Measurements from ENCODE around the gene DEPP1. TPM values are rescaled to one million over a fixed set of nuclear protein-coding genes. Genes with fewer than 3 reads are reported as not detected.
A peak's percentile ranks its signal among the peaks of the same experiment; 100 is the strongest.
"Not testable (repeated sequence)": the region's sequence is repeated elsewhere in the genome, so short reads cannot be mapped to it uniquely, and the experiment has no call there.

DEPP1 gene
- polyA plus RNA-seq, result not detected

- Mint-ChIP-seq H3K9me3 (no peaks in the 10 kb centered on the region), H3K4me3 (no peak within 1 kb of the TSS), H3K4me1 (peaks cover 6 to 11% (median 10%) of the 10 kb centered on the region in 3 donors), H3K27me3 (no peaks in the 10 kb centered on the region), H3K27ac (no peak within 1 kb of the TSS), H3K36me3 (no peaks in the 10 kb centered on the region)
Observed at GRCh38 chr10:44978570-44979280, at the start of gene DEPP1. TSS of gene DEPP1 (minus strand) at chr10:44978809. CDS start at chr10:44978030, 779 bp downstream.

GRCh38 chr10:45023426-45023825 lies 44.8 kb upstream of the DEPP1 start:
- Mint-ChIP-seq H3K9me3 (peaks cover 4 to 16% (median 10%) of the 10 kb centered on the region in 3 donors), H3K4me1 (peaks cover 0 to 1% (median 0%) of the 10 kb centered on the region in 3 donors), H3K36me3 (peaks cover 3% of the 10 kb centered on the region), H3K27ac (no peak overlapping the region), H3K4me3 (no peak overlapping the region), H3K27me3 (peaks cover 2% of the 10 kb centered on the region)

- Mint-ChIP-seq H3K9me3 (peaks cover 0 to 1% (median 0%) of the 10 kb centered on the region in 3 donors), H3K27ac (no peak overlapping the region)
Observed at GRCh38 chr10:45015590-45015989, 37.0 kb upstream of the DEPP1 start.

GRCh38 chr10:45014557-45014956 lies 35.9 kb upstream of the DEPP1 start:
- H3K27me3 Mint-ChIP-seq, H3K27ac Mint-ChIP-seq, H3K4me3 Mint-ChIP-seq, H3K9me3 Mint-ChIP-seq, H3K4me1 Mint-ChIP-seq, H3K36me3 Mint-ChIP-seq: not testable (repeated sequence)

More at GRCh38 chr10:45015590-45015989, 37.0 kb upstream of the DEPP1 start:
- no peaks in the 10 kb centered on the region for H3K36me3 Mint-ChIP-seq
- H3K27me3 Mint-ChIP-seq, result peaks cover 5% of the 10 kb centered on the region
- H3K4me3 Mint-ChIP-seq, result no peak overlapping the region
- H3K4me1 Mint-ChIP-seq, result no peaks in the 10 kb centered on the region

- Mint-ChIP-seq H3K36me3 (peaks cover 7% of the 10 kb centered on the region), H3K4me1 (peaks cover 0 to 2% (median 0%) of the 10 kb centered on the region in 3 donors), H3K4me3 (no peak overlapping the region), H3K9me3 (peaks cover 3 to 9% (median 3%) of the 10 kb centered on the region in 3 donors), H3K27me3 (no peaks in the 10 kb centered on the region), H3K27ac (no peak overlapping the region)
Observed at GRCh38 chr10:45008524-45009161, 30.0 kb upstream of the DEPP1 start.

GRCh38 chr10:45006276-45007030 lies 27.8 kb upstream of the DEPP1 start:
- H3K27me3 Mint-ChIP-seq, result no peaks in the 10 kb centered on the region
- H3K4me1 Mint-ChIP-seq, result peaks cover 8 to 12% (median 9%) of the 10 kb centered on the region in 3 donors
- peaks cover 7% of the 10 kb centered on the region for H3K36me3 Mint-ChIP-seq
- peak overlapping the region in 1 of 3 donors; percentile 64 for H3K27ac Mint-ChIP-seq
- peaks cover 5 to 9% (median 9%) of the 10 kb centered on the region in 3 donors for H3K9me3 Mint-ChIP-seq
- H3K4me3 Mint-ChIP-seq, result no peak overlapping the region

- no peak overlapping the region for H3K4me3 Mint-ChIP-seq
- H3K27me3 Mint-ChIP-seq, result no peaks in the 10 kb centered on the region
- peaks cover 10 to 20% (median 13%) of the 10 kb centered on the region in 3 donors for H3K4me1 Mint-ChIP-seq
- H3K36me3 Mint-ChIP-seq, result peaks cover 7% of the 10 kb centered on the region
- peaks cover 5 to 9% (median 9%) of the 10 kb centered on the region in 3 donors for H3K9me3 Mint-ChIP-seq
- H3K27ac Mint-ChIP-seq, result no peak overlapping the region
Observed at GRCh38 chr10:45005284-45005683, 26.7 kb upstream of the DEPP1 start.

- no peaks in the 10 kb centered on the region for H3K27me3 Mint-ChIP-seq
- no peak overlapping the region for H3K4me3 Mint-ChIP-seq
- no peak overlapping the region for H3K27ac Mint-ChIP-seq
- peaks cover 5 to 9% (median 9%) of the 10 kb centered on the region in 3 donors for H3K9me3 Mint-ChIP-seq
- peaks cover 7% of the 10 kb centered on the region for H3K36me3 Mint-ChIP-seq
- H3K4me1 Mint-ChIP-seq, result peaks cover 15 to 24% (median 20%) of the 10 kb centered on the region in 3 donors
Observed at GRCh38 chr10:45004661-45005060, 26.1 kb upstream of the DEPP1 start.

- peaks cover 15 to 24% (median 20%) of the 10 kb centered on the region in 3 donors for H3K4me1 Mint-ChIP-seq
- H3K27me3 Mint-ChIP-seq, result no peaks in the 10 kb centered on the region
- H3K4me3 Mint-ChIP-seq, result no peak overlapping the region
- H3K27ac Mint-ChIP-seq, result no peak overlapping the region
- peaks cover 5 to 9% (median 9%) of the 10 kb centered on the region in 3 donors for H3K9me3 Mint-ChIP-seq
- peaks cover 7% of the 10 kb centered on the region for H3K36me3 Mint-ChIP-seq
Observed at GRCh38 chr10:45003432-45004000, 24.9 kb upstream of the DEPP1 start.

- Mint-ChIP-seq H3K9me3 (peaks cover 5 to 11% (median 9%) of the 10 kb centered on the region in 3 donors), H3K36me3 (peaks cover 7% of the 10 kb centered on the region), H3K27me3 (no peaks in the 10 kb centered on the region), H3K27ac (peak overlapping the region; percentile 68 to 89 (median 87)), H3K4me1 (peaks cover 15 to 24% (median 20%) of the 10 kb centered on the region in 3 donors), H3K4me3 (peak overlapping the region; percentile 84 to 96 (median 92))
Observed at GRCh38 chr10:45001381-45002148, 23.0 kb upstream of the DEPP1 start.

GRCh38 chr10:45000752-45001380 lies 22.3 kb upstream of the DEPP1 start, which contains the start of gene ZNF22:
TSS of gene ZNF22 (plus strand) at chr10:45000923. CDS start at chr10:45003369, 2,446 bp downstream.
- Mint-ChIP-seq H3K4me3 (peak within 1 kb of the TSS; percentile 87 to 96 (median 94)), H3K27ac (peak within 1 kb of the TSS; percentile 68 to 90 (median 87)), H3K9me3 (peaks cover 5 to 11% (median 9%) of the 10 kb centered on the region in 3 donors), H3K4me1 (peaks cover 15 to 24% (median 20%) of the 10 kb centered on the region in 3 donors), H3K27me3 (no peaks in the 10 kb centered on the region), H3K36me3 (peaks cover 7% of the 10 kb centered on the region)

GRCh38 chr10:45000138-45000751 lies 21.6 kb upstream of the DEPP1 start:
- H3K4me3 Mint-ChIP-seq, result peak overlapping the region; percentile 87 to 96 (median 94)
- H3K4me1 Mint-ChIP-seq, result peaks cover 15 to 24% (median 20%) of the 10 kb centered on the region in 3 donors
- peak overlapping the region; percentile 63 to 90 (median 87) for H3K27ac Mint-ChIP-seq
- peaks cover 5 to 11% (median 9%) of the 10 kb centered on the region in 3 donors for H3K9me3 Mint-ChIP-seq
- peaks cover 6% of the 10 kb centered on the region for H3K36me3 Mint-ChIP-seq
- H3K27me3 Mint-ChIP-seq, result no peaks in the 10 kb centered on the region

GRCh38 chr10:44998146-44998631 lies 19.6 kb upstream of the DEPP1 start:
- Mint-ChIP-seq H3K36me3 (no peaks in the 10 kb centered on the region), H3K27ac (peak overlapping the region in 1 of 3 donors; percentile 26), H3K4me1 (peaks cover 15 to 24% (median 18%) of the 10 kb centered on the region in 3 donors), H3K27me3 (peaks cover 2% of the 10 kb centered on the region), H3K4me3 (peak overlapping the region in 1 of 4 donors; percentile 80), H3K9me3 (peaks cover 0 to 2% (median 2%) of the 10 kb centered on the region in 3 donors)

All from IgD-negative memory B cell (primary cell).